ENCODE results near the gene SLC35G3.

- no peak for TF ChIP-seq CTCF (IDR thresholded peaks at IDR 0.05)
- TF ChIP-seq POLR2A (IDR thresholded peaks at IDR 0.05) = no peak
- TF ChIP-seq EP300 (IDR thresholded peaks at IDR 0.05) = no peak
- TF ChIP-seq POLR2AphosphoS5 (IDR thresholded peaks at IDR 0.05) = no peak
These were observed 38.9 kb downstream of the SLC35G3 start for GRCh38 chr17:35155246-35155645.

Data from stomach (tissue), 4 donors.